Gastroesophageal sphincter (tissue), 3 donors: ENCODE measurements around the gene WDR27.

Experiments used
- POLR2A ChIP-seq, 2 donors: fragments of 450-650 bp; IDR thresholded peaks; one replicate each; pipeline ENCODE4 v1.6.1; 2017; ENCODE audit warnings: antibody characterized with exemption in 2 of 2, mild to moderate bottlenecking in 2 of 2, moderate library complexity in 1 of 2
- POLR2AphosphoS5 ChIP-seq: sonication (generic); formaldehyde crosslinking; IDR thresholded peaks from one replicate; pipeline ENCODE4 v1.6.1; 2017; ENCODE audit warnings: antibody characterized with exemption
- TF ChIP-seq, protein P1 (sequence below), 4 experiments: fragments of 200-600 bp in 2 of 4; fragments of 450-650 bp in 2 of 4; sonication (generic) in 1 of 4; IDR thresholded peaks; one replicate each; pipeline ENCODE4 v1.5.1; 2017 to 2019; ENCODE audit warnings: antibody characterized with exemption in 4 of 4, mild to moderate bottlenecking in 2 of 4, moderate library complexity in 2 of 4

DNA sequence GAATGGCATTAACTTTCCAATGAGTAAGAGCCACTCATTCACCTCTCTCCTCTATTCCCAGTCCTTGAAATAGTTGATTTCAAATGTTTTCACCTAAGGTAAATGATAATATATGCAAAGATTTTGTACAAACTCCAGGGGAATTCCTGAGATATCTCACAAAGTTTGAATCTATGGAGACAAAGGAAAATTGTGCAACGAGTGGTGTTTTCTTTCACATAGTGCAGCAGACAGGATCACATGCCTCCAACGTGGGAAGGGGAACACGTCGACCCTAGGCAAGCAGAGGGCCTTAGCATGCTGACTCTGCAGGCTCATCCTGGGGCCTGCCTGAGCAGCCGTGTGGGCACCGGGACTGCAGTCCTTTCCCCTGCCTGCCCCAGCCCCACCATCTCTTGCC lies 252.6 kb downstream of the WDR27 start:
- TF ChIP-seq, protein P1, sequence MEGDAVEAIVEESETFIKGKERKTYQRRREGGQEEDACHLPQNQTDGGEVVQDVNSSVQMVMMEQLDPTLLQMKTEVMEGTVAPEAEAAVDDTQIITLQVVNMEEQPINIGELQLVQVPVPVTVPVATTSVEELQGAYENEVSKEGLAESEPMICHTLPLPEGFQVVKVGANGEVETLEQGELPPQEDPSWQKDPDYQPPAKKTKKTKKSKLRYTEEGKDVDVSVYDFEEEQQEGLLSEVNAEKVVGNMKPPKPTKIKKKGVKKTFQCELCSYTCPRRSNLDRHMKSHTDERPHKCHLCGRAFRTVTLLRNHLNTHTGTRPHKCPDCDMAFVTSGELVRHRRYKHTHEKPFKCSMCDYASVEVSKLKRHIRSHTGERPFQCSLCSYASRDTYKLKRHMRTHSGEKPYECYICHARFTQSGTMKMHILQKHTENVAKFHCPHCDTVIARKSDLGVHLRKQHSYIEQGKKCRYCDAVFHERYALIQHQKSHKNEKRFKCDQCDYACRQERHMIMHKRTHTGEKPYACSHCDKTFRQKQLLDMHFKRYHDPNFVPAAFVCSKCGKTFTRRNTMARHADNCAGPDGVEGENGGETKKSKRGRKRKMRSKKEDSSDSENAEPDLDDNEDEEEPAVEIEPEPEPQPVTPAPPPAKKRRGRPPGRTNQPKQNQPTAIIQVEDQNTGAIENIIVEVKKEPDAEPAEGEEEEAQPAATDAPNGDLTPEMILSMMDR (IDR thresholded peaks at IDR 0.05): no peak
- TF ChIP-seq POLR2AphosphoS5 (no peak), POLR2A (IDR thresholded peaks at IDR 0.05) (no peak)
